ENCODE results near the gene TNFRSF19. TPM values are rescaled to one million over a fixed set of nuclear protein-coding genes. Genes with fewer than 3 reads are reported as not detected.

TNFRSF19 gene
- total RNA-seq, 2 experiments from 2014 or later, result 0.12 to 0.28 TPM

GRCh38 chr13:23600100-23600499 is 29.9 kb downstream of the TNFRSF19 start:
- CTCF ChIA-PET, result no interaction called here
- ATAC-seq (no peak), DNase-seq (no peak)
- Mint-ChIP-seq H3K4me1 (no peaks in the 10 kb centered on the region), H3K9me3 (ENCODE audit: low read depth) (no peaks in the 10 kb centered on the region), H3K27me3 (peaks cover 62% of the 10 kb centered on the region), H3K36me3 (no peaks in the 10 kb centered on the region), H3K27ac (no peak overlapping the region), H3K4me3 (no peak overlapping the region)

- Mint-ChIP-seq H3K27me3 (peaks cover 60% of the 10 kb centered on the region), H3K4me1 (no peaks in the 10 kb centered on the region), H3K9me3 (ENCODE audit: low read depth) (no peaks in the 10 kb centered on the region), H3K27ac (no peak overlapping the region), H3K36me3 (no peaks in the 10 kb centered on the region), H3K4me3 (no peak overlapping the region)
- ATAC-seq (no peak), DNase-seq (no peak)
- CTCF ChIA-PET, result no interaction called here
Measured at GRCh38 chr13:23600534-23600933, 30.3 kb downstream of the TNFRSF19 start.

- CTCF ChIA-PET, result no interaction called here
- peaks cover 48% of the 10 kb centered on the region for H3K27me3 Mint-ChIP-seq
Measured at GRCh38 chr13:23605831-23606230, 35.6 kb downstream of the TNFRSF19 start.

GRCh38 chr13:23608138-23608537 is 37.9 kb downstream of the TNFRSF19 start:
- no peaks in the 10 kb centered on the region for H3K9me3 Mint-ChIP-seq (ENCODE audit: low read depth)
- DNase-seq (no peak), ATAC-seq (no peak)
- CTCF ChIA-PET, result no interaction called here
- H3K27me3 Mint-ChIP-seq, result peaks cover 43% of the 10 kb centered on the region
- no peaks in the 10 kb centered on the region for H3K36me3 Mint-ChIP-seq
- H3K4me1 Mint-ChIP-seq, result peaks cover 9% of the 10 kb centered on the region
- no peak overlapping the region for H3K4me3 Mint-ChIP-seq
- no peak overlapping the region for H3K27ac Mint-ChIP-seq

More at GRCh38 chr13:23605831-23606230, 35.6 kb downstream of the TNFRSF19 start:
- Mint-ChIP-seq H3K36me3 (no peaks in the 10 kb centered on the region), H3K27ac (no peak overlapping the region), H3K4me3 (no peak overlapping the region), H3K9me3 (ENCODE audit: low read depth) (no peaks in the 10 kb centered on the region), H3K4me1 (peaks cover 9% of the 10 kb centered on the region)
- ATAC-seq (no peak), DNase-seq (no peak)

- Mint-ChIP-seq H3K27me3 (peaks cover 45% of the 10 kb centered on the region), H3K27ac (no peak overlapping the region), H3K9me3 (ENCODE audit: low read depth) (no peaks in the 10 kb centered on the region), H3K4me1 (peaks cover 9% of the 10 kb centered on the region), H3K4me3 (no peak overlapping the region), H3K36me3 (no peaks in the 10 kb centered on the region)
- ATAC-seq (no peak), DNase-seq (no peak)
- CTCF ChIA-PET, result no interaction called here
Measured at GRCh38 chr13:23608701-23609413, 38.6 kb downstream of the TNFRSF19 start.

- Mint-ChIP-seq H3K27me3 (peaks cover 46% of the 10 kb centered on the region), H3K4me3 (no peak overlapping the region), H3K36me3 (no peaks in the 10 kb centered on the region), H3K27ac (no peak overlapping the region), H3K4me1 (peaks cover 9% of the 10 kb centered on the region), H3K9me3 (ENCODE audit: low read depth) (no peaks in the 10 kb centered on the region)
- ATAC-seq (no peak), DNase-seq (no peak)
- CTCF ChIA-PET, result no interaction called here
Measured at GRCh38 chr13:23609414-23609760, 39.2 kb downstream of the TNFRSF19 start.

GRCh38 chr13:23609874-23610576 is 39.8 kb downstream of the TNFRSF19 start:
- DNase-seq (no peak), ATAC-seq (no peak)
- Mint-ChIP-seq H3K4me1 (peaks cover 9% of the 10 kb centered on the region), H3K36me3 (no peaks in the 10 kb centered on the region), H3K27ac (peak overlapping the region; percentile 30), H3K27me3 (peaks cover 42% of the 10 kb centered on the region), H3K4me3 (no peak overlapping the region), H3K9me3 (ENCODE audit: low read depth) (no peaks in the 10 kb centered on the region)
- CTCF ChIA-PET, result no interaction called here

- no peak for DNase-seq
- no peaks in the 10 kb centered on the region for H3K9me3 Mint-ChIP-seq (ENCODE audit: low read depth)
- H3K4me1 Mint-ChIP-seq, result peaks cover 9% of the 10 kb centered on the region
- no peaks in the 10 kb centered on the region for H3K36me3 Mint-ChIP-seq
- no peak overlapping the region for H3K27ac Mint-ChIP-seq
- peaks cover 39% of the 10 kb centered on the region for H3K27me3 Mint-ChIP-seq
- no peak overlapping the region for H3K4me3 Mint-ChIP-seq
- no peak for ATAC-seq
- CTCF ChIA-PET, result interaction anchor here (0.8 kb wide), 1 partner anchor 10 kb away, joined by 3 read pairs; no protein-coding TSS in a partner anchor
Measured at GRCh38 chr13:23610966-23611491, 40.8 kb downstream of the TNFRSF19 start.

GRCh38 chr13:23612182-23612581 is 42.0 kb downstream of the TNFRSF19 start:
- H3K27me3 Mint-ChIP-seq, result peaks cover 46% of the 10 kb centered on the region
- H3K36me3 Mint-ChIP-seq, result no peaks in the 10 kb centered on the region
- H3K27ac Mint-ChIP-seq, result no peak overlapping the region
- peaks cover 9% of the 10 kb centered on the region for H3K4me1 Mint-ChIP-seq
- CTCF ChIA-PET, result no interaction called here
- DNase-seq, result no peak
- H3K4me3 Mint-ChIP-seq, result no peak overlapping the region
- H3K9me3 Mint-ChIP-seq (ENCODE audit: low read depth), result no peaks in the 10 kb centered on the region
- no peak for ATAC-seq

GRCh38 chr13:23612731-23613130 is 42.5 kb downstream of the TNFRSF19 start:
- CTCF ChIA-PET, result no interaction called here
- peaks cover 9% of the 10 kb centered on the region for H3K4me1 Mint-ChIP-seq
- ATAC-seq (no peak), DNase-seq (no peak)
- H3K9me3 Mint-ChIP-seq (ENCODE audit: low read depth), result no peaks in the 10 kb centered on the region
- no peaks in the 10 kb centered on the region for H3K36me3 Mint-ChIP-seq
- no peak overlapping the region for H3K27ac Mint-ChIP-seq
- peaks cover 47% of the 10 kb centered on the region for H3K27me3 Mint-ChIP-seq
- H3K4me3 Mint-ChIP-seq, result no peak overlapping the region

- DNase-seq (no peak), ATAC-seq (no peak)
- H3K4me1 Mint-ChIP-seq, result peaks cover 9% of the 10 kb centered on the region
- CTCF ChIA-PET, result no interaction called here
- H3K27me3 Mint-ChIP-seq, result peaks cover 41% of the 10 kb centered on the region
- H3K36me3 Mint-ChIP-seq, result no peaks in the 10 kb centered on the region
- no peak overlapping the region for H3K4me3 Mint-ChIP-seq
- H3K9me3 Mint-ChIP-seq (ENCODE audit: low read depth), result no peaks in the 10 kb centered on the region
- no peak overlapping the region for H3K27ac Mint-ChIP-seq
Measured at GRCh38 chr13:23613596-23613995, 43.4 kb downstream of the TNFRSF19 start.

- no peaks in the 10 kb centered on the region for H3K9me3 Mint-ChIP-seq (ENCODE audit: low read depth)
- ATAC-seq (no peak), DNase-seq (no peak)
- no peak overlapping the region for H3K4me3 Mint-ChIP-seq
- CTCF ChIA-PET, result no interaction called here
- peaks cover 34% of the 10 kb centered on the region for H3K27me3 Mint-ChIP-seq
- H3K4me1 Mint-ChIP-seq, result no peaks in the 10 kb centered on the region
- no peak overlapping the region for H3K27ac Mint-ChIP-seq
- H3K36me3 Mint-ChIP-seq, result no peaks in the 10 kb centered on the region
Measured at GRCh38 chr13:23615395-23616081, 45.3 kb downstream of the TNFRSF19 start.

- no peak for DNase-seq
- H3K4me3 Mint-ChIP-seq, result no peak overlapping the region
- no peak overlapping the region for H3K27ac Mint-ChIP-seq
- H3K36me3 Mint-ChIP-seq, result no peaks in the 10 kb centered on the region
- H3K9me3 Mint-ChIP-seq (ENCODE audit: low read depth), result no peaks in the 10 kb centered on the region
- H3K27me3 Mint-ChIP-seq, result peaks cover 29% of the 10 kb centered on the region
- CTCF ChIA-PET, result no interaction called here
- no peaks in the 10 kb centered on the region for H3K4me1 Mint-ChIP-seq
- ATAC-seq, result no peak
Measured at GRCh38 chr13:23616228-23616627, 46.0 kb downstream of the TNFRSF19 start.

Data from activated CD8-positive, alpha-beta memory T cell treated with anti-CD3 and anti-CD28 coated beads, Interleukin-2, amount 10 ng/mL, durations not matched to agents 7 days and 5 days (primary cell).